HUDEP-2 (cell line): ENCODE measurements around the gene AGBL4.

Source experiments
- DNase-seq, 76 experiments: peaks; one replicate each; lab custom pipeline; 2025; ENCODE audit not compliant: unreplicated experiment in 76 of 76; lab: John Stamatoyannopoulos, UW

The AGBL4 gene

GRCh38 chr1:48695161-48695560 is 1328.6 kb downstream of the AGBL4 start:
- DNase-seq = no peak

- no peak for DNase-seq
Observed at GRCh38 chr1:48693674-48694320, 1330.0 kb downstream of the AGBL4 start.

- no peak for DNase-seq
Observed at GRCh38 chr1:48693180-48693579, 1330.6 kb downstream of the AGBL4 start.

- DNase-seq = no peak
Observed at GRCh38 chr1:48692235-48692634, 1331.5 kb downstream of the AGBL4 start.

- DNase-seq = no peak
Observed at GRCh38 chr1:48691429-48692001, 1332.2 kb downstream of the AGBL4 start.

- DNase-seq = peak in 1 of 76 experiments; percentile 7
Observed at GRCh38 chr1:48688102-48688760, 1335.5 kb downstream of the AGBL4 start.

GRCh38 chr1:48687282-48688045 is 1336.3 kb downstream of the AGBL4 start:
- DNase-seq = no peak

- DNase-seq = no peak
Observed at GRCh38 chr1:48686159-48686558, 1337.6 kb downstream of the AGBL4 start.

GRCh38 chr1:48684381-48684780 is 1339.4 kb downstream of the AGBL4 start:
- DNase-seq = no peak

- DNase-seq = no peak
Observed at GRCh38 chr1:48683839-48684238, 1339.9 kb downstream of the AGBL4 start.

- DNase-seq = no peak
Observed at GRCh38 chr1:48681476-48682305, 1342.1 kb downstream of the AGBL4 start.

GRCh38 chr1:48680411-48681035 is 1343.2 kb downstream of the AGBL4 start:
- no peak for DNase-seq

- no peak for DNase-seq
Observed at GRCh38 chr1:48679859-48680258, 1343.9 kb downstream of the AGBL4 start.

GRCh38 chr1:48678710-48679505 is 1344.8 kb downstream of the AGBL4 start:
- DNase-seq = no peak

GRCh38 chr1:48677306-48678287 is 1346.2 kb downstream of the AGBL4 start:
- peak in 41 of 76 experiments; percentile 1 to 59 (median 17) for DNase-seq

GRCh38 chr1:48676822-48677221 is 1346.9 kb downstream of the AGBL4 start:
- no peak for DNase-seq

- no peak for DNase-seq
Observed at GRCh38 chr1:48676376-48676775, 1347.4 kb downstream of the AGBL4 start.

GRCh38 chr1:48675251-48675650 is 1348.5 kb downstream of the AGBL4 start:
- DNase-seq = no peak
